ENCODE measurements around the gene RBMS3. TPM values are rescaled to one million over a fixed set of nuclear protein-coding genes. Genes with fewer than 3 reads are reported as not detected.
A peak's percentile ranks its signal among the peaks of the same experiment; 100 is the strongest.

The RBMS3 gene
- total and polyA plus RNA-seq, 12 donors: 8.7 to 90.1 (median 51.2) TPM

DNA sequence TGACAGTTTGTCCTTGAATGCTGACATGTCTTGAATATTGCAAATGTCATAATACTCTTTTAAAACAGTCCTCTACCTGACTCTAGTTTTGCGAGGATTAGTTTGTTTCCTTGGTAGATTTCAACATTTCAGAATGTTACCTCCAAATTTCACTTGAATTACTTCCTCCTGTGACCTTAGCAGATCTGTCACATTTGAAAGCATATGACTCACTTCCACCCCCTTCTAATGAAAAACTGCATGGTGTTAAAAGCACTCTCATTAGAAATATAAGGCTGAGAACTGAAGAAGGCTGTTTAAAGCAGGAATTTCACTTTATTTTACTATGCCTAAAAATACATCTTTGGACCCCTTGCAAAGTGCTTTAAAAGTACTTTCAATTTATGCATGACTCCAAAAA lies 726.8 kb downstream of the RBMS3 start:
- Histone ChIP-seq H3K27ac (no peak overlapping the region), H3K27me3 (no peaks in the 10 kb centered on the region), H3K4me3 (no peak overlapping the region), H3K4me1 (replicated peaks in 1 of 2) (peaks cover 0 to 4% of the 10 kb centered on the region in 2 donors), H3K36me3 (replicated peaks in 1 of 2) (no peaks in the 10 kb centered on the region), H3K9me3 (replicated peaks in 1 of 3) (no peaks in the 10 kb centered on the region)
- intact Hi-C loops (cut with DNase I): no loop called here
- WGBS, 4 donors: 34 to 58% (median 51%) methylated on average over 1 of the region's 1 CpG
- no peak for DNase-seq
- TF ChIP-seq POLR2A (IDR thresholded peaks at IDR 0.05) (no peak), CTCF (IDR thresholded peaks at IDR 0.05) (no peak)

DNA sequence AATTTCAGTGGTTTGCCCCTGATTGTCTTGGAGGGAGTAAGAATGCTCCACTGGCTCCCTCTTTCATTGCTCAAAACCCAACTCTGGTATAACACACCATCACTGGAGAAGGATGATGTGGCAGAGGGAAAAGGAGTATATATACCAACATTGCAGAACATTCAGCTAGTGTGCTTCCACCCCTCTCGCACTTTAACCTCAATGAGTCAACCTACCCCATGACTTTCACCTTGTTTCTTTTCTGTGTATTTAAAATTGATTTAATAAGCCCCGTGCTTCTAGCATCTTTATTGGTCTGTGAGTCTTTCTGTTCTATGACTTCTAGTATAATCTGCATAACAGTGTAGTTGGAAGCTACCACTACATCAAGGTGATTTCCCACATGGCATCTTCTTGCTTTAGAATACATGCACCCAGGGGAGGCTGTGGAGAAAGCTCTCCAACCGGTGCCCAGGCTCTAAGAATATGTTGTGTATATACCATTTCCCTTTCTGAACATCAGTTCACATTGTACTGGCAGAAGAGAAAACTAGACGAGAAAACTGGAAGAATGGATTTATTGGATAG lies 730.4 kb downstream of the RBMS3 start:
- Histone ChIP-seq H3K36me3 (replicated peaks in 1 of 2) (no peaks in the 10 kb centered on the region), H3K4me1 (replicated peaks in 1 of 2) (peaks cover 0 to 4% of the 10 kb centered on the region in 2 donors), H3K4me3 (no peak overlapping the region), H3K27me3 (no peaks in the 10 kb centered on the region), H3K27ac (no peak overlapping the region), H3K9me3 (replicated peaks in 1 of 3) (no peaks in the 10 kb centered on the region)
- WGBS, 4 donors: 88 to 97% (median 93%) methylated on average over 4 of the region's 4 CpGs
- intact Hi-C loops (cut with DNase I): no loop called here
- TF ChIP-seq CTCF (IDR thresholded peaks at IDR 0.05) (no peak), POLR2A (IDR thresholded peaks at IDR 0.05) (no peak)
- no peak for DNase-seq

GRCh38 chr3:30012941-30013543 lies 732.2 kb downstream of the RBMS3 start:
- no peak overlapping the region for H3K27ac ChIP-seq
- TF ChIP-seq CTCF (IDR thresholded peaks at IDR 0.05): peak; percentile 45 to 69 (median 59)
- no peak for TF ChIP-seq POLR2A (IDR thresholded peaks at IDR 0.05)
- no peaks in the 10 kb centered on the region for H3K36me3 ChIP-seq (replicated peaks in 1 of 2)
- 1 to 6% (median 3%) methylated on average over 2 of the region's 2 CpGs for WGBS, 4 donors
- H3K9me3 ChIP-seq (replicated peaks in 1 of 3): no peaks in the 10 kb centered on the region
- H3K4me1 ChIP-seq (replicated peaks in 1 of 2): no peaks in the 10 kb centered on the region
- H3K4me3 ChIP-seq: no peak overlapping the region
- no peaks in the 10 kb centered on the region for H3K27me3 ChIP-seq
- intact Hi-C loops (cut with DNase I): no loop called here
- peak; percentile 48 to 88 (median 76) for DNase-seq

- WGBS, 4 donors: 27 to 77% (median 38%) methylated on average over 2 of the region's 2 CpGs
Observed at GRCh38 chr3:30017901-30018300, 737.0 kb downstream of the RBMS3 start.

More at GRCh38 chr3:30017901-30018300, 737.0 kb downstream of the RBMS3 start:
- Histone ChIP-seq H3K4me1 (replicated peaks in 1 of 2) (no peaks in the 10 kb centered on the region), H3K4me3 (no peak overlapping the region), H3K9me3 (replicated peaks in 1 of 3) (no peaks in the 10 kb centered on the region), H3K36me3 (replicated peaks in 1 of 2) (no peaks in the 10 kb centered on the region), H3K27me3 (no peaks in the 10 kb centered on the region), H3K27ac (no peak overlapping the region)
- intact Hi-C loops (cut with DNase I): no loop called here
- no peak for DNase-seq
- no peak for TF ChIP-seq CTCF (IDR thresholded peaks at IDR 0.05)
- TF ChIP-seq POLR2A (IDR thresholded peaks at IDR 0.05): no peak
